GM21526 (cell line): ENCODE measurements around the gene SLC11A1.

Experiments used
- ATAC-seq: cut with Tn5 transposase; IDR thresholded peaks from one replicate; pipeline ENCODE4 v1.9.1; 2021; ENCODE audit warnings: moderate library complexity; ENCODE audit not compliant: unreplicated experiment, low FRiP score

SLC11A1 gene

GRCh38 chr2:218392459-218392858 lies 10.4 kb downstream of the SLC11A1 start:
- ATAC-seq = no peak

GRCh38 chr2:218392891-218393462 lies 10.9 kb downstream of the SLC11A1 start:
- no peak for ATAC-seq

GRCh38 chr2:218393750-218394290 lies 11.7 kb downstream of the SLC11A1 start:
- no peak for ATAC-seq

- no peak for ATAC-seq
Measured at GRCh38 chr2:218394298-218395089, 12.4 kb downstream of the SLC11A1 start.

GRCh38 chr2:218395090-218395444 lies 13.0 kb downstream of the SLC11A1 start:
- no peak for ATAC-seq

- no peak for ATAC-seq
Measured at GRCh38 chr2:218395456-218395825, 13.4 kb downstream of the SLC11A1 start.

GRCh38 chr2:218395826-218396687 lies 14.0 kb downstream of the SLC11A1 start:
- peak; percentile 47 for ATAC-seq

- no peak for ATAC-seq
Measured at GRCh38 chr2:218396688-218397462, 14.8 kb downstream of the SLC11A1 start.

GRCh38 chr2:218397463-218397819 lies 15.4 kb downstream of the SLC11A1 start:
- no peak for ATAC-seq

- no peak for ATAC-seq
Measured at GRCh38 chr2:218397820-218398436, 15.9 kb downstream of the SLC11A1 start.

- peak; percentile 17 for ATAC-seq
Measured at GRCh38 chr2:218398437-218399390, 16.6 kb downstream of the SLC11A1 start.

GRCh38 chr2:218399391-218400166 lies 17.5 kb downstream of the SLC11A1 start, which contains the start of gene CTDSP1:
CTDSP1 (plus strand) TSS chr2:218399868; CDS start chr2:218400091, 223 bp downstream.
- ATAC-seq = peak; percentile 37

GRCh38 chr2:218400167-218400929 lies 18.3 kb downstream of the SLC11A1 start:
- ATAC-seq = no peak

- no peak for ATAC-seq
Measured at GRCh38 chr2:218400930-218401881, 19.1 kb downstream of the SLC11A1 start.

GRCh38 chr2:218401890-218402289 lies 19.8 kb downstream of the SLC11A1 start:
- no peak for ATAC-seq

- no peak for ATAC-seq
Measured at GRCh38 chr2:218402491-218402901, 20.4 kb downstream of the SLC11A1 start.
